HCT116 (cell line): ENCODE measurements around the gene CTSZ. TPM values are rescaled to one million over a fixed set of nuclear protein-coding genes. Genes with fewer than 3 reads are reported as not detected.

ENCODE experiments used
- ATAC-seq: fragments of 200-7000 bp; cut with Tn5 transposase; 2 replicates; pipeline ENCODE4 v1.9.1; 2020; ENCODE audit warnings: mild to moderate bottlenecking, moderate library complexity
- BruUV-seq: library from RNA; stranded (reverse); fragments of 400-500 nt; replicated peaks from 2 replicates; lab custom pipeline; 2021; lab: Mats Ljungman, UMichigan
- CTCF ChIA-PET: fragments of 300-600 bp; sonication (Branson Sonifier 250); formaldehyde crosslinking; loops from one replicate; lab custom pipeline; 2021; ENCODE audit warnings: antibody characterized with exemption; lab: Charles Lee
- POLR2A ChIA-PET: fragments of 300-600, 350-600 bp; sonication (Branson Sonifier 250); formaldehyde crosslinking; loops from one replicate; lab custom pipeline; 2021; ENCODE audit warnings: antibody characterized with exemption; lab: Charles Lee
- RAD21 ChIA-PET, 2 experiments: fragments of 300-600 bp; sonication (Branson Sonifier 250); formaldehyde crosslinking; loops; one replicate each; lab custom pipeline; 2023; ENCODE audit warnings: low total read pairs in 2 of 2; ENCODE audit not compliant: uncharacterized antibody in 2 of 2, unreplicated experiment in 2 of 2, low non-redundant PET in 1 of 2; lab: Charles Lee
- DNase-seq: peaks from one replicate; pipeline ENCODE4 v3.0.0-alpha.2; 2010; ENCODE audit warnings: low read depth, low spot score
- H2AFZ ChIP-seq: fragments of 200-600 bp; shearing (Covaris generic), sonication (generic); 2 replicates; pipeline ENCODE4 v1.6.1; 2017; ENCODE audit warnings: low read depth, mixed run types, mixed read lengths, antibody characterized with exemption, low read length; ENCODE audit not compliant: poor library complexity, severe bottlenecking
- H3K27ac ChIP-seq: 2 replicates; pipeline ENCODE4 v1.5.1; 2012; ENCODE audit warnings: low read depth, low read length
- H3K27me3 ChIP-seq: fragments of 200-600 bp; sonication (generic); 2 replicates; pipeline ENCODE4 v1.6.1; 2016; ENCODE audit warnings: mixed run types, low read length, mixed read lengths; ENCODE audit not compliant: insufficient read depth
- H3K36me3 ChIP-seq, 2 experiments: fragments of 200-500 bp in 1 of 2; fragments of 200-600 bp in 1 of 2; sonication (Bioruptor generic) in 1 of 2; sonication (generic) in 1 of 2; 2 replicates each; pipeline versions ENCODE4 v1.5.1 to v1.6.1; 2014 to 2016; ENCODE audit warnings: low read length in 2 of 2, inconsistent platforms in 1 of 2, mixed read lengths in 1 of 2, mixed run types in 1 of 2; ENCODE audit not compliant: insufficient read depth in 2 of 2, control insufficient read depth in 1 of 2
- H3K4me1 ChIP-seq, 2 experiments: fragments of 200-600 bp in 1 of 2; sonication (generic) in 1 of 2; 2 replicates each; pipeline versions ENCODE4 v1.5.1 to v1.6.1; 2012 to 2017; ENCODE audit warnings: low read length in 2 of 2, inconsistent platforms in 1 of 2, mild to moderate bottlenecking in 1 of 2, mixed read lengths in 1 of 2, mixed run types in 1 of 2, moderate library complexity in 1 of 2; ENCODE audit not compliant: insufficient read depth in 2 of 2, control insufficient read depth in 1 of 2
- H3K4me2 ChIP-seq: fragments of 200-600 bp; sonication (generic); 2 replicates; pipeline ENCODE4 v1.6.1; 2017; ENCODE audit warnings: mixed run types, low read length, mixed read lengths
- H3K4me3 ChIP-seq, 2 experiments: fragments of 200-600 bp in 1 of 2; sonication (generic) in 1 of 2; replicated peaks in 1 of 2; 2 replicates each; pipeline ENCODE4 v1.5.1; 2011 to 2016; ENCODE audit warnings: low read length in 2 of 2, control low read depth in 1 of 2, low read depth in 1 of 2, mild to moderate bottlenecking in 1 of 2, mixed read lengths in 1 of 2, mixed run types in 1 of 2
- H3K79me2 ChIP-seq: fragments of 200-600 bp; sonication (generic); 2 replicates; pipeline ENCODE4 v1.6.1; 2017; ENCODE audit warnings: mild to moderate bottlenecking, mixed run types, low read length, moderate library complexity, mixed read lengths; ENCODE audit not compliant: insufficient read depth
- H3K9ac ChIP-seq: fragments of 200-600 bp; sonication (generic); 2 replicates; pipeline ENCODE4 v1.6.1; 2016; ENCODE audit warnings: low read length, mixed read lengths
- H3K9me2 ChIP-seq: fragments of 200-600 bp; sonication (generic), shearing (Covaris generic); 2 replicates; pipeline ENCODE4 v1.6.1; 2017; ENCODE audit warnings: mixed run types, mild to moderate bottlenecking, moderate library complexity; ENCODE audit not compliant: insufficient read depth
- H3K9me3 ChIP-seq, 2 experiments: fragments of 200-500 bp in 1 of 2; fragments of 200-600 bp in 1 of 2; sonication (Bioruptor generic) in 1 of 2; sonication (generic) in 1 of 2; 2 replicates each; pipeline ENCODE4 v1.6.1; 2014 to 2017; ENCODE audit warnings: low read length in 2 of 2, mixed read lengths in 2 of 2, inconsistent platforms in 1 of 2, low read depth in 1 of 2, mild to moderate bottlenecking in 1 of 2, mixed run types in 1 of 2, moderate library complexity in 1 of 2; ENCODE audit not compliant: control insufficient read depth in 1 of 2, insufficient read depth in 1 of 2
- H4K20me1 ChIP-seq: fragments of 200-600 bp; sonication (generic), shearing (Covaris generic); 2 replicates; pipeline ENCODE4 v1.6.1; 2017; ENCODE audit warnings: mixed run types, mild to moderate bottlenecking, moderate library complexity; ENCODE audit not compliant: insufficient read depth
- POLR2AphosphoS5 ChIP-seq: IDR thresholded peaks from 2 replicates; pipeline ENCODE4 v1.6.1; 2011; ENCODE audit warnings: mild to moderate bottlenecking, low read depth, low read length, moderate library complexity
- SP1 ChIP-seq: IDR thresholded peaks from 2 replicates; pipeline ENCODE4 v1.6.1; 2012; ENCODE audit warnings: low read depth
- TCF7L2 ChIP-seq: IDR thresholded peaks from 2 replicates; pipeline ENCODE4 v1.7.0; 2011; ENCODE audit warnings: borderline replicate concordance, inconsistent platforms; ENCODE audit not compliant: insufficient read depth, insufficient read length; ENCODE audit errors: extremely low read depth
- ZNF274 ChIP-seq: fragments of 200-500 bp; sonication (Bioruptor generic); IDR thresholded peaks from 2 replicates; pipeline ENCODE4 v1.6.1; 2014; ENCODE audit warnings: mild to moderate bottlenecking, low read depth, low read length, inconsistent platforms
- intact Hi-C: fragments of 100-400 bp; cut with micrococcal nuclease; formaldehyde crosslinking; loops from 2 replicates; pipeline ENCODE4 v1.10.0; 2022
- total RNA-seq: library from RNA; stranded (reverse); gene quantifications from one replicate; pipeline ENCODE4 v1.2.1, GENCODE V29; 2021; ENCODE audit not compliant: unreplicated experiment
- TF ChIP-seq, protein P1 (sequence below): IDR thresholded peaks from 2 replicates; pipeline ENCODE4 v1.6.1; 2011; ENCODE audit warnings: mild to moderate bottlenecking, low read length, moderate library complexity; ENCODE audit not compliant: insufficient replicate concordance; ENCODE audit errors: extremely low read depth
- TF ChIP-seq, protein P2 (sequence below): IDR thresholded peaks from 2 replicates; pipeline ENCODE4 v1.6.1; 2012
- TF ChIP-seq, protein P3 (sequence below): IDR thresholded peaks from 2 replicates; pipeline ENCODE4 v1.6.1; 2012

The CTSZ gene
- total RNA-seq, 1 experiment from 2014 or later = 100 TPM

DNA sequence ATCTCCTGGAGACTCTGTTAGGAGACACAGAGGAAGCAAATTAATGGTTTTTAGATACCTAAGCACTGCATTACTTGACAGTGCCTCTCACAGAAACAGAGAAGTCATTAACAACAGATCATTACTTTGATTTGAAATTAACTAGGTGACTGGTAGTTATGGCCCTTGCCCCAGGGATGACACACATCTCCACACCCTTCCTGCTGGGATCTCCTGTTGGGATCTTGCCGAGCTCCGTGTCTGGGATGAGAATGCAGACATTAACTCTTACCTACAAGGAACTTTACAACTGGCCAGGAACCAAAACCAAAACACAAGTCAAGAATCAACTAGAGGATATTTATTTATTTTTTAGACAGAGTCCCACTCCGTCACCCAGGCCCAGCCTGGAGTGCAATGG is 37.7 kb upstream of the CTSZ start (continued):
- TF ChIP-seq, protein P1, sequence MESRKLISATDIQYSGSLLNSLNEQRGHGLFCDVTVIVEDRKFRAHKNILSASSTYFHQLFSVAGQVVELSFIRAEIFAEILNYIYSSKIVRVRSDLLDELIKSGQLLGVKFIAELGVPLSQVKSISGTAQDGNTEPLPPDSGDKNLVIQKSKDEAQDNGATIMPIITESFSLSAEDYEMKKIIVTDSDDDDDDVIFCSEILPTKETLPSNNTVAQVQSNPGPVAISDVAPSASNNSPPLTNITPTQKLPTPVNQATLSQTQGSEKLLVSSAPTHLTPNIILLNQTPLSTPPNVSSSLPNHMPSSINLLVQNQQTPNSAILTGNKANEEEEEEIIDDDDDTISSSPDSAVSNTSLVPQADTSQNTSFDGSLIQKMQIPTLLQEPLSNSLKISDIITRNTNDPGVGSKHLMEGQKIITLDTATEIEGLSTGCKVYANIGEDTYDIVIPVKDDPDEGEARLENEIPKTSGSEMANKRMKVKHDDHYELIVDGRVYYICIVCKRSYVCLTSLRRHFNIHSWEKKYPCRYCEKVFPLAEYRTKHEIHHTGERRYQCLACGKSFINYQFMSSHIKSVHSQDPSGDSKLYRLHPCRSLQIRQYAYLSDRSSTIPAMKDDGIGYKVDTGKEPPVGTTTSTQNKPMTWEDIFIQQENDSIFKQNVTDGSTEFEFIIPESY = no peak
- TF ChIP-seq, protein P2, sequence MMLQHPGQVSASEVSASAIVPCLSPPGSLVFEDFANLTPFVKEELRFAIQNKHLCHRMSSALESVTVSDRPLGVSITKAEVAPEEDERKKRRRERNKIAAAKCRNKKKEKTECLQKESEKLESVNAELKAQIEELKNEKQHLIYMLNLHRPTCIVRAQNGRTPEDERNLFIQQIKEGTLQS = no peak
- TF ChIP-seq POLR2AphosphoS5 (no peak), SP1 (no peak)
- TF ChIP-seq, protein P3, sequence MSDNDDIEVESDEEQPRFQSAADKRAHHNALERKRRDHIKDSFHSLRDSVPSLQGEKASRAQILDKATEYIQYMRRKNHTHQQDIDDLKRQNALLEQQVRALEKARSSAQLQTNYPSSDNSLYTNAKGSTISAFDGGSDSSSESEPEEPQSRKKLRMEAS = no peak

DNA sequence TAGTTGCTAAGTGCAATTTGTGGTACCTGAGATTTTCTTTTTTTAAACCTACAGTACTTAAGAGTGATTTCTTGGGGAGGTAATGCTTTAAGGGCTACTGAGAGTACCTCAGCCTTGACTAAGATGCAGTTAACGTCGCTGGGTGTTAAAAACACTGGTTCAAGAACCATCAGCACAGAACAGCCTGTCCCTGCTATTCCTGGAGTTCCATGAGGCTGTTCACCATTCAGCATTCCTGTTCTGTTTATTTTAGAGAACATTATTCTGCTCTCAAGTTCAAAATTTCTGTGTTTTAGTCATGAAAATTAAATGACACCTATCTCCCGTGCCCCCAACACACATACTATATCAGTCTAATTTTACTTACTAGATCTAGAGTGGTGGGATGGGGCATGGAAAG is 37.2 kb upstream of the CTSZ start:
- Histone ChIP-seq H3K9me3 (no peaks in the 10 kb centered on the region), H3K27me3 (no peaks in the 10 kb centered on the region), H3K4me1 (peaks cover 15 to 24% of the 10 kb centered on the region in 2 experiments), H3K27ac (no peak overlapping the region), H3K9ac (no peak overlapping the region), H4K20me1 (no peaks in the 10 kb centered on the region), H3K9me2 (no peaks in the 10 kb centered on the region), H3K4me3 (no peak overlapping the region), H3K36me3 (peaks cover 2 to 14% of the 10 kb centered on the region in 2 experiments; a peak in 3 of 4 replicates), H3K4me2 (no peak overlapping the region), H3K79me2 (peaks cover 33% of the 10 kb centered on the region), H2AFZ (no peak overlapping the region)
- ATAC-seq = no peak
- DNase-seq = no peak
- ChIA-PET POLR2A (no interaction called here), RAD21 (no interaction called here), CTCF (no interaction called here)
- BruUV-seq = no TSS peak
- no peak for TF ChIP-seq TCF7L2
- no peak for TF ChIP-seq ZNF274
- intact Hi-C loops = no loop called here
